ENCODE measurements around the gene LUC7L. TPM values are rescaled to one million over a fixed set of nuclear protein-coding genes. Genes with fewer than 3 reads are reported as not detected.

Gene LUC7L
- total RNA-seq, 2 experiments from 2014 or later = 60.0 to 65.3 TPM

Other genes with a start within 250 kb of the LUC7L start
- gene POLR3K, start 175.8 kb downstream of the LUC7L start, total RNA-seq = 10 to 100 TPM; 40.4 to 53.1 TPM
- 10 to 100 TPM; 86.6 to 90.8 TPM for gene SNRNP25, start 175.6 kb downstream of the LUC7L start, total RNA-seq
- under 1 TPM; 0.23 to 0.33 TPM for gene RHBDF1, start 156.8 kb downstream of the LUC7L start, total RNA-seq
- gene MPG, start 151.2 kb downstream of the LUC7L start, total RNA-seq = 10 to 100 TPM; 60.2 to 60.6 TPM
- gene NPRL3, start 90.8 kb downstream of the LUC7L start, total RNA-seq = 10 to 100 TPM; 33.7 to 34.6 TPM
- gene HBZ, start 76.8 kb downstream of the LUC7L start, total RNA-seq = not detected
- not detected for gene HBM, start 63.5 kb downstream of the LUC7L start, total RNA-seq
- not detected for gene HBA2, start 56.6 kb downstream of the LUC7L start, total RNA-seq
- not detected for gene HBA1, start 52.8 kb downstream of the LUC7L start, total RNA-seq
- not detected for gene HBQ1, start 49.0 kb downstream of the LUC7L start, total RNA-seq
- gene FAM234A, start 5.4 kb upstream of the LUC7L start, total RNA-seq = 10 to 100 TPM in 1 of 2 experiments, 1 to 10 TPM in 1; 9.1 to 10.1 TPM
- not detected for gene RGS11, start 46.5 kb upstream of the LUC7L start, total RNA-seq
- gene ARHGDIG, start 51.1 kb upstream of the LUC7L start, total RNA-seq = not detected
- not detected for gene PDIA2, start 53.7 kb upstream of the LUC7L start, total RNA-seq
- 10 to 100 TPM; 22.3 to 25.7 TPM for gene AXIN1, start 123.3 kb upstream of the LUC7L start, total RNA-seq
- gene MRPL28, start 141.1 kb upstream of the LUC7L start, total RNA-seq = 10 to 100 TPM; 89.0 to 90.7 TPM
- gene PGAP6, start 152.5 kb upstream of the LUC7L start, total RNA-seq = 10 to 100 TPM; 46.6 to 50.4 TPM
- gene NME4, start 167.8 kb upstream of the LUC7L start, total RNA-seq = 1 to 10 TPM; 6.7 to 7.0 TPM
- gene DECR2, start 172.4 kb upstream of the LUC7L start, total RNA-seq = 1 to 10 TPM; 5.9 to 6.3 TPM
- gene RAB11FIP3, start 196.2 kb upstream of the LUC7L start, total RNA-seq = 10 to 100 TPM; 25.9 to 32.1 TPM

Measured in activated CD8-positive, alpha-beta memory T cell treated with anti-CD3 and anti-CD28 coated beads, Interleukin-2, amount 10 ng/mL, durations not matched to agents 7 days and 5 days (primary cell).